A549 (cell line): ENCODE results near the gene GIT2.

Experiments
- BHLHE40 ChIP-seq: IDR thresholded peaks from 2 replicates; pipeline ENCODE4 v1.6.1; 2012; ENCODE audit warnings: low read depth, low read length, inconsistent platforms
- CBX2 ChIP-seq: fragments of 200-600 bp; sonication (generic); IDR thresholded peaks from 2 replicates; pipeline ENCODE4 v1.6.1; 2016; ENCODE audit warnings: low read depth, mild to moderate bottlenecking, borderline replicate concordance
- CTCF ChIP-seq: fragments of >200 bp; sonication (Bioruptor Twin); formaldehyde crosslinking; IDR thresholded peaks from 3 replicates; pipeline ENCODE4 v1.5.1; 2016
- MAFK ChIP-seq: fragments of 450-650 bp; IDR thresholded peaks from 2 replicates; pipeline ENCODE4 v1.6.1; 2014; ENCODE audit not compliant: partially characterized antibody
- MAX ChIP-seq: IDR thresholded peaks from 2 replicates; pipeline ENCODE4 v1.6.1; 2012
- MYC ChIP-seq: IDR thresholded peaks from 2 replicates; pipeline ENCODE4 v1.6.1; 2012; ENCODE audit warnings: mild to moderate bottlenecking, inconsistent platforms, low read length, improper control_type of control experiment, borderline replicate concordance
- POLR2A ChIP-seq: IDR thresholded peaks from 2 replicates; pipeline ENCODE4 v1.6.1; 2012; ENCODE audit warnings: mild to moderate bottlenecking, low read length

GRCh38 chr12:109998904-109999648 is 2.9 kb upstream of the GIT2 start, which contains the start of gene ANKRD13A:
- no peak for TF ChIP-seq CTCF
- TF ChIP-seq MAFK = no peak
- TF ChIP-seq MYC = no peak
- TF ChIP-seq CBX2 = no peak
- TF ChIP-seq BHLHE40 = peak; percentile 92
- TF ChIP-seq POLR2A = peak; percentile 67
- peak; percentile 97 for TF ChIP-seq MAX
